Measurements from ENCODE around the gene TMEM117. TPM values are rescaled to one million over a fixed set of nuclear protein-coding genes. Genes with fewer than 3 reads are reported as not detected.
"Not testable (repeated sequence)": the region's sequence is repeated elsewhere in the genome, so short reads cannot be mapped to it uniquely, and the experiment has no call there.

The TMEM117 gene
- total and polyA plus RNA-seq, 2 donors (not counting 3 experiments of a cell fraction or from before 2014, with no cell fraction given): 1.2 to 3.8 TPM

GRCh38 chr12:43863770-43864366, 28.0 kb downstream of the TMEM117 start:
- H3K4me1 ChIP-seq (ENCODE audit: control insufficient read depth, extremely low read depth, insufficient read depth, low read length): no peaks in the 10 kb centered on the region
- H3K4me3 ChIP-seq (replicated peaks in 1 of 3; ENCODE audit: insufficient read depth in 1 of 3, low read depth in 1 of 3, low read length in 3 of 3): no peak overlapping the region
- intact Hi-C loops (cut with micrococcal nuclease) (no loop called here), dilution Hi-C loops (cut with MboI; ENCODE audit: extremely low pct_ligation_motif_present, low sequenced_read_pairs) (no loop called here)
- no peaks in the 10 kb centered on the region for H4K20me1 ChIP-seq (replicated peaks; ENCODE audit: control insufficient read depth, extremely low read depth, insufficient read depth, low read length)
- FAIRE-seq (no peak), DNase-seq (ENCODE audit: low read depth, low spot score) (no peak)
- no peak overlapping the region for H3K4me2 ChIP-seq (ENCODE audit: insufficient read depth, low read length)
- TF ChIP-seq MYC (IDR thresholded peaks at IDR 0.05; ENCODE audit: low read depth, low read length) (no peak), POLR2AphosphoS5 (IDR thresholded peaks at IDR 0.05; ENCODE audit: insufficient read depth, low read depth, low read length) (no peak), MAX (IDR thresholded peaks at IDR 0.05; ENCODE audit: insufficient read depth, insufficient read length) (no peak), CTCF (IDR thresholded peaks at IDR 0.05; ENCODE audit: extremely low read depth in 1 of 2, insufficient read depth in 1 of 2, low read depth in 1 of 2, low read length in 2 of 2) (no peak), JUN (IDR thresholded peaks at IDR 0.05; ENCODE audit: borderline replicate concordance, insufficient read depth, insufficient read length, low read depth) (no peak), EZH2 (IDR thresholded peaks at IDR 0.05; ENCODE audit: borderline replicate concordance, low read depth, low read length, severe bottlenecking) (no peak), FOS (IDR thresholded peaks at IDR 0.05; ENCODE audit: borderline replicate concordance, insufficient read depth, low read length) (no peak), POLR2A (IDR thresholded peaks at IDR 0.05; ENCODE audit: low read depth, low read length) (no peak), GATA2 (IDR thresholded peaks at IDR 0.05; ENCODE audit: insufficient read depth, insufficient read length, low read depth, low read length) (no peak)
- H3K36me3 ChIP-seq (ENCODE audit: control insufficient read depth in 2 of 2, extremely low read depth in 1 of 2, insufficient read depth in 2 of 2, low read length in 2 of 2): no peaks in the 10 kb centered on the region
- no peaks in the 10 kb centered on the region for H3K9me3 ChIP-seq (replicated peaks; ENCODE audit: control insufficient read depth, insufficient read depth, low read length)
- no peaks in the 10 kb centered on the region for H3K79me2 ChIP-seq (ENCODE audit: control insufficient read depth, insufficient read depth, low read length)
- H3K27me3 ChIP-seq (ENCODE audit: control insufficient read depth in 2 of 2, insufficient read depth in 2 of 2, low read length in 2 of 2): no peaks in the 10 kb centered on the region
- BruUV-seq (replicated peaks): no TSS peak
- no peak overlapping the region for H3K9ac ChIP-seq (replicated peaks; ENCODE audit: extremely low read depth, insufficient read depth, low read length)
- ChIA-PET POLR2A (no interaction called here), CTCF (interaction anchor here (1.6 kb wide), 1 partner anchor 19 kb away, joined by 5 read pairs; no protein-coding TSS in a partner anchor)
- no peaks in the 10 kb centered on the region for H3K9me1 ChIP-seq (replicated peaks; ENCODE audit: control insufficient read depth, extremely low read depth, insufficient read depth, low read length)
- no peak overlapping the region for H3K27ac ChIP-seq (ENCODE audit: insufficient read depth, low read depth, low read length)
- no peak overlapping the region for H2AFZ ChIP-seq (ENCODE audit: low read depth, low read length)

- H4K20me1 ChIP-seq (replicated peaks; ENCODE audit: control insufficient read depth, extremely low read depth, insufficient read depth, low read length); H3K36me3 ChIP-seq (ENCODE audit: control insufficient read depth in 2 of 2, extremely low read depth in 1 of 2, insufficient read depth in 2 of 2, low read length in 2 of 2); H3K4me1 ChIP-seq (ENCODE audit: control insufficient read depth, extremely low read depth, insufficient read depth, low read length); POLR2A ChIA-PET; FAIRE-seq; H2AFZ ChIP-seq (ENCODE audit: low read depth, low read length); intact Hi-C loops (cut with micrococcal nuclease); H3K79me2 ChIP-seq (ENCODE audit: control insufficient read depth, insufficient read depth, low read length); dilution Hi-C loops (cut with MboI; ENCODE audit: extremely low pct_ligation_motif_present, low sequenced_read_pairs); H3K4me3 ChIP-seq (replicated peaks in 1 of 3; ENCODE audit: insufficient read depth in 1 of 3, low read depth in 1 of 3, low read length in 3 of 3); BruUV-seq (replicated peaks); H3K27ac ChIP-seq (ENCODE audit: insufficient read depth, low read depth, low read length); H3K27me3 ChIP-seq (ENCODE audit: control insufficient read depth in 2 of 2, insufficient read depth in 2 of 2, low read length in 2 of 2); H3K9ac ChIP-seq (replicated peaks; ENCODE audit: extremely low read depth, insufficient read depth, low read length); H3K9me3 ChIP-seq (replicated peaks; ENCODE audit: control insufficient read depth, insufficient read depth, low read length); H3K9me1 ChIP-seq (replicated peaks; ENCODE audit: control insufficient read depth, extremely low read depth, insufficient read depth, low read length); DNase-seq (ENCODE audit: low read depth, low spot score); H3K4me2 ChIP-seq (ENCODE audit: insufficient read depth, low read length): not testable (repeated sequence)
- CTCF ChIA-PET: interaction anchor here (1.0 kb wide), 1 partner anchor 88 kb away, joined by 3 read pairs; no protein-coding TSS in a partner anchor
Measured at GRCh38 chr12:43864557-43864956, 28.7 kb downstream of the TMEM117 start.

Measured in endothelial cell of umbilical vein (primary cell).